WTC11 (cell line): ENCODE results near the gene UBE2L3.

Experiments used
- CBFB ChIP-seq: sonication (generic); formaldehyde crosslinking; IDR thresholded peaks from 2 replicates; pipeline ENCODE4 v1.8.1; 2022; ENCODE audit warnings: mild to moderate bottlenecking, low read depth, missing genetic modification reagents
- CREM ChIP-seq: sonication (generic); formaldehyde crosslinking; IDR thresholded peaks from 2 replicates; pipeline ENCODE4 v1.8.1; 2022; ENCODE audit warnings: mild to moderate bottlenecking, missing genetic modification reagents, moderate library complexity
- CTCF ChIP-seq: fragments of 200-600 bp; IDR thresholded peaks from 2 replicates; pipeline ENCODE4 v1.8.0; 2022; ENCODE audit warnings: antibody characterized with exemption
- MYBL2 ChIP-seq: sonication (generic); formaldehyde crosslinking; IDR thresholded peaks from 2 replicates; pipeline ENCODE4 v1.8.1; 2023; ENCODE audit warnings: mild to moderate bottlenecking, moderate library complexity, missing genetic modification reagents
- ZBTB43 ChIP-seq: sonication (generic); formaldehyde crosslinking; IDR thresholded peaks from 2 replicates; pipeline ENCODE4 v1.8.1; 2023; ENCODE audit warnings: mild to moderate bottlenecking, missing genetic modification reagents
- ZNF396 ChIP-seq: fragments of 250-450 bp; sonication (Bioruptor Pico); IDR thresholded peaks from 2 replicates; pipeline ENCODE4 v1.8.0; 2021; ENCODE audit warnings: mild to moderate bottlenecking, moderate library complexity, borderline replicate concordance

GRCh38 chr22:21635771-21636510, 68.4 kb downstream of the UBE2L3 start:
- TF ChIP-seq CTCF (no peak), ZBTB43 (no peak), MYBL2 (CRISPR knock-in tag) (no peak), CBFB (CRISPR knock-in tag) (no peak), CREM (CRISPR knock-in tag) (no peak), ZNF396 (CRISPR knock-in tag) (no peak)
